OCI-LY7 (cell line): Measurements from ENCODE around the gene BRIP1. TPM values are rescaled to one million over a fixed set of nuclear protein-coding genes. Genes with fewer than 3 reads are reported as not detected.
"Not testable (repeated sequence)": the region's sequence is repeated elsewhere in the genome, so short reads cannot be mapped to it uniquely, and the experiment has no call there.

ENCODE experiments used
- BruUV-seq: library from RNA; stranded (reverse); fragments of 400-500 nt; replicated peaks from 2 replicates; lab custom pipeline; 2021; lab: Mats Ljungman, UMichigan
- CTCF ChIA-PET: fragments of 300-600 bp; sonication (Branson Sonifier 250); formaldehyde crosslinking; loops from one replicate; lab custom pipeline; 2022; ENCODE audit warnings: antibody characterized with exemption; ENCODE audit not compliant: unreplicated experiment; lab: Charles Lee
- POLR2A ChIA-PET: fragments of 300-600 bp; sonication (Branson Sonifier 250); formaldehyde crosslinking; loops from one replicate; lab custom pipeline; 2022; ENCODE audit warnings: antibody characterized with exemption; lab: Charles Lee
- DNase-seq: peaks from one replicate; pipeline ENCODE4 v3.0.0-alpha.2; 2015; ENCODE audit warnings: low spot score
- H2AFZ ChIP-seq: fragments of 200-600 bp; sonication (generic), shearing (Covaris generic); 2 replicates; pipeline ENCODE4 v1.6.1; 2014; ENCODE audit warnings: mild to moderate bottlenecking, antibody characterized with exemption, low read length, moderate library complexity
- H3K27ac ChIP-seq: fragments of 200-600 bp; sonication (generic); 2 replicates; pipeline ENCODE4 v1.5.1; 2014; ENCODE audit warnings: mixed run types, low read depth, mild to moderate bottlenecking, moderate library complexity, low read length, inconsistent platforms; ENCODE audit not compliant: poor library complexity, severe bottlenecking
- H3K36me3 ChIP-seq: fragments of 200-600 bp; sonication (generic); 2 replicates; pipeline ENCODE4 v1.6.1; 2014; ENCODE audit warnings: mild to moderate bottlenecking, antibody characterized with exemption, low read length, moderate library complexity, mixed read lengths; ENCODE audit not compliant: insufficient read depth
- H3K4me1 ChIP-seq: fragments of 200-600 bp; sonication (generic); 2 replicates; pipeline ENCODE4 v1.5.1; 2014; ENCODE audit warnings: mild to moderate bottlenecking, low read length; ENCODE audit not compliant: insufficient read depth, poor library complexity, severe bottlenecking
- H3K4me2 ChIP-seq: fragments of 200-600 bp; sonication (generic); 2 replicates; pipeline ENCODE4 v1.6.1; 2014; ENCODE audit warnings: mild to moderate bottlenecking, low read length
- H3K4me3 ChIP-seq: fragments of 200-600 bp; sonication (generic); 2 replicates; pipeline ENCODE4 v1.5.1; 2014; ENCODE audit warnings: mild to moderate bottlenecking, low read depth, low read length; ENCODE audit not compliant: poor library complexity, severe bottlenecking
- H3K79me2 ChIP-seq: fragments of 200-600 bp; sonication (generic); 2 replicates; pipeline ENCODE4 v1.6.1; 2016; ENCODE audit warnings: low read depth, mild to moderate bottlenecking, low read length, moderate library complexity, mixed read lengths; ENCODE audit not compliant: insufficient read depth
- H3K9me2 ChIP-seq: fragments of 200-600 bp; sonication (generic); 2 replicates; pipeline ENCODE4 v1.6.1; 2016; ENCODE audit warnings: mild to moderate bottlenecking, low read length, mixed read lengths; ENCODE audit not compliant: insufficient read depth
- H3K9me3 ChIP-seq: fragments of 200-600 bp; sonication (generic); 2 replicates; pipeline ENCODE4 v1.6.1; 2014; ENCODE audit warnings: mild to moderate bottlenecking, mixed run types, low read length, mixed read lengths
- H4K20me1 ChIP-seq: fragments of 200-600 bp; sonication (generic); 2 replicates; pipeline ENCODE4 v1.6.1; 2014; ENCODE audit warnings: mild to moderate bottlenecking, antibody characterized with exemption, low read length, moderate library complexity, mixed read lengths; ENCODE audit not compliant: insufficient read depth
- EZH2phosphoT487 ChIP-seq: fragments of 200-600 bp; sonication (generic); IDR thresholded peaks from 2 replicates; pipeline ENCODE4 v1.6.1; 2018; ENCODE audit warnings: low read depth, borderline replicate concordance, mild to moderate bottlenecking, mixed run types, antibody characterized with exemption, low read length, moderate library complexity, mixed read lengths
- intact Hi-C: fragments of 100-400 bp; cut with micrococcal nuclease; formaldehyde crosslinking; loops from one replicate; pipeline ENCODE4 v1.10.0; 2022; ENCODE audit not compliant: unreplicated experiment
- total RNA-seq, 2 experiments: library from RNA; depleted of rRNA in 1 of 2; stranded (reverse); fragments of >200 nt in 1 of 2; shearing (Covaris generic) in 1 of 2; gene quantifications; 2 replicates each; pipeline ENCODE4 v1.2.3, GENCODE V29; 2014 to 2022
- TF ChIP-seq, protein P1 (sequence below): fragments of 200-600 bp; sonication (generic); conservative IDR thresholded peaks from 2 replicates; pipeline ENCODE4 v1.5.1; 2014; ENCODE audit warnings: mild to moderate bottlenecking, antibody characterized with exemption, low read length, moderate library complexity, mixed read lengths

The BRIP1 gene
- total RNA-seq, 2 experiments from 2014 or later, result 32.5 to 33.8 TPM

DNA sequence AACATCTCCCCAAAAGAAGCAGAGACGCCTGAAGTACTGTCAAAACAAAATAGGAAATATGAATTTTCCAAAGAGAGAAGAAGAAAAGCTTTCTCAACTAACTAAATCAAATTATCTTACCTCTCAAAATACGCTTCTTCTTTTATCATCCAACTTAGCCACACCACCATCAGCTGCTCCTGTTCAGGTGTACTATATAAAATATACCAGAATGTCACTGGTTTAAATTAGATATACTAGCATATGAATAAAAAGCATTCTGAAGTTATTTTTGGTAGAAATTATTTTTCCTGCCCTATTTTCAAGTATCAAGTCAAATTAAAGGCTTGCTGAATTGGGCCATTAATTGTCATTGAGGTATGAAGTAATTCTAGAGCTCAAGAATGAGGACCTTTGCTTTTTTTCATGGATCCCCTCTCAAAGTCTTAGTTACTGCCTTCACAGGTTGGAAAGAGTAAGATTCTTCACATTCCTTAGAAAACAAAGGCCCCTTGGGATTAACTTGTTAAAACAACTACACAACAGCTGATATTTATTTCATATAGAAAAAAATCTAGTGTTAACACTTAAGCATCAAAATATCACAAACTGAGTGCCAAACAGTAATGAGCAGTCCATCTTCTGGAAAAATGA lies 34.3 kb upstream of the BRIP1 start:
- H3K4me2 ChIP-seq, result no peak overlapping the region
- H2AFZ ChIP-seq, result no peak overlapping the region
- no peaks in the 10 kb centered on the region for H4K20me1 ChIP-seq
- intact Hi-C loops, result no loop called here
- H3K9me3 ChIP-seq, result no peaks in the 10 kb centered on the region
- BruUV-seq, result no TSS peak
- H3K9me2 ChIP-seq, result no peaks in the 10 kb centered on the region
- H3K79me2 ChIP-seq, result no peaks in the 10 kb centered on the region
- H3K27ac ChIP-seq, result no peak overlapping the region
- H3K4me1 ChIP-seq, result no peaks in the 10 kb centered on the region
- peaks cover 71% of the 10 kb centered on the region for H3K36me3 ChIP-seq
- no peak for DNase-seq
- TF ChIP-seq EZH2phosphoT487, result no peak
- TF ChIP-seq, protein P1, sequence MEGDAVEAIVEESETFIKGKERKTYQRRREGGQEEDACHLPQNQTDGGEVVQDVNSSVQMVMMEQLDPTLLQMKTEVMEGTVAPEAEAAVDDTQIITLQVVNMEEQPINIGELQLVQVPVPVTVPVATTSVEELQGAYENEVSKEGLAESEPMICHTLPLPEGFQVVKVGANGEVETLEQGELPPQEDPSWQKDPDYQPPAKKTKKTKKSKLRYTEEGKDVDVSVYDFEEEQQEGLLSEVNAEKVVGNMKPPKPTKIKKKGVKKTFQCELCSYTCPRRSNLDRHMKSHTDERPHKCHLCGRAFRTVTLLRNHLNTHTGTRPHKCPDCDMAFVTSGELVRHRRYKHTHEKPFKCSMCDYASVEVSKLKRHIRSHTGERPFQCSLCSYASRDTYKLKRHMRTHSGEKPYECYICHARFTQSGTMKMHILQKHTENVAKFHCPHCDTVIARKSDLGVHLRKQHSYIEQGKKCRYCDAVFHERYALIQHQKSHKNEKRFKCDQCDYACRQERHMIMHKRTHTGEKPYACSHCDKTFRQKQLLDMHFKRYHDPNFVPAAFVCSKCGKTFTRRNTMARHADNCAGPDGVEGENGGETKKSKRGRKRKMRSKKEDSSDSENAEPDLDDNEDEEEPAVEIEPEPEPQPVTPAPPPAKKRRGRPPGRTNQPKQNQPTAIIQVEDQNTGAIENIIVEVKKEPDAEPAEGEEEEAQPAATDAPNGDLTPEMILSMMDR, result no peak
- ChIA-PET POLR2A (interaction anchor here (0.6 to 0.9 kb wide), 2 partner anchors 11 to 1721 kb away, joined by 3 read pairs; no protein-coding TSS in a partner anchor), CTCF (no interaction called here)
- no peak overlapping the region for H3K4me3 ChIP-seq

DNA sequence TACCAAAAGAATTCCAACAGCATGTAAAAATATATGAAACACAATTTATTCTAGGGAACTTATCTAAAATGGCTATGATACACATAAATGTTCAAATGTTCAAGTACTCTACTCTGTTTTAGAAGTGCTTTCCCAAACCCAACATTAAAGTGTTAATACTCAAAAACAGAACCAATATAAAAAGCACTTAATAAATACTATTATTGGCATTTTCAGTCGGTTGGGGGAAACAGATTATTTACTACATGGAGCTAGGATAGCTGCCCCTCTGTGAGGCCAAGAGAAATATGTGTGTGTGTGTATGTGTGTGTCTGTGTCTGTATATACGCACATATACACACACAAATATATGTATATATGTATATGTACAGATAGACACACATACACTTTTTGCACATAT lies 32.1 kb upstream of the BRIP1 start:
- no peaks in the 10 kb centered on the region for H3K9me3 ChIP-seq
- H2AFZ ChIP-seq, result no peak overlapping the region
- no peaks in the 10 kb centered on the region for H3K79me2 ChIP-seq
- ChIA-PET POLR2A (no interaction called here), CTCF (no interaction called here)
- H3K4me1 ChIP-seq, result no peaks in the 10 kb centered on the region
- no peak for DNase-seq
- H4K20me1 ChIP-seq, result no peaks in the 10 kb centered on the region
- intact Hi-C loops, result no loop called here
- no peaks in the 10 kb centered on the region for H3K9me2 ChIP-seq
- peaks cover 68% of the 10 kb centered on the region for H3K36me3 ChIP-seq
- H3K4me2 ChIP-seq, result no peak overlapping the region
- TF ChIP-seq, protein P1, result no peak
- no peak for TF ChIP-seq EZH2phosphoT487
- H3K27ac ChIP-seq, result no peak overlapping the region
- BruUV-seq, result no TSS peak
- H3K4me3 ChIP-seq, result no peak overlapping the region

DNA sequence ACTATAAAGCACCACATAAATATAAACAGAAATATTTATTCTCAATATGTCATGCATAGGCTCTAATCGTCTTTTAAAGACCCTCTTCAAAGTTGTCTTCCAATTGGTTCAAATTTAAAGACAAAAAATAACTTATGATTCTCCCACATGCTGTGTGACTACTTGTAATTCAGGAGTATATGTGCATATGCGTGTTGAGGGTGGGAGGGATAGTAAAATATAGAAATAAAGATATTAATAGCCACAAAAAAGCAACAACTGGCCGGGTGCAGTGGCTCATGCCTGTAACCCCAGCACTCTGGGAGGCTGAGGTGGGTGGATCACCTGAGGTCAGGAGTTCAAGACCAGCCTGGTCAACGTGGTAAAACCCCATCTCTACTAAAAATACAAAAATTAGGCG lies 31.0 kb upstream of the BRIP1 start:
- intact Hi-C loops, H3K4me3 ChIP-seq, H3K4me2 ChIP-seq, CTCF ChIA-PET, H4K20me1 ChIP-seq, H3K4me1 ChIP-seq, H3K27ac ChIP-seq, DNase-seq, POLR2A ChIA-PET, H2AFZ ChIP-seq, H3K9me2 ChIP-seq, BruUV-seq, H3K9me3 ChIP-seq, H3K79me2 ChIP-seq: not testable (repeated sequence)
- peaks cover 68% of the 10 kb centered on the region for H3K36me3 ChIP-seq

DNA sequence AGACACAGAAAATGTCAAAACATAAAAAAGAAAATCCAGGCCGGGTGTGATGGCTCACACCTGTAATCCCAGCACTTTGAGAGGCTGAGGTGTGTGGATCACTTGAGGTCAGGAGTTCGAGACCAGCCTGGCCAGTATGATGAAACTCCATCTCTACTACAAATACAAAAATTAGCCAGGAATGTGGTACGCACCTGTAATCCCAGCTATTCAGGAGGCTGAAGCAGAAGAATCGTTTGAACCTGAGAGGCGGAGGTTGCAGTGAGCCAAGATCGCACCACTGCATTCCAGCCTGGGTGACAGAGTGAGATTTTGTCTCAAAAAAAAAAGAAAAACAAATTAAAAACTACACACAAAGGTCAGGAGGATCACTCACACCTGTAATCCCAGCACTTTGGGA lies 24.4 kb upstream of the BRIP1 start:
- H3K4me1 ChIP-seq, H4K20me1 ChIP-seq, DNase-seq, intact Hi-C loops, H3K9me3 ChIP-seq, H2AFZ ChIP-seq, H3K79me2 ChIP-seq, BruUV-seq, H3K4me3 ChIP-seq, CTCF ChIA-PET, H3K9me2 ChIP-seq, H3K4me2 ChIP-seq, H3K27ac ChIP-seq, POLR2A ChIA-PET: not testable (repeated sequence)
- H3K36me3 ChIP-seq, result peaks cover 66% of the 10 kb centered on the region

DNA sequence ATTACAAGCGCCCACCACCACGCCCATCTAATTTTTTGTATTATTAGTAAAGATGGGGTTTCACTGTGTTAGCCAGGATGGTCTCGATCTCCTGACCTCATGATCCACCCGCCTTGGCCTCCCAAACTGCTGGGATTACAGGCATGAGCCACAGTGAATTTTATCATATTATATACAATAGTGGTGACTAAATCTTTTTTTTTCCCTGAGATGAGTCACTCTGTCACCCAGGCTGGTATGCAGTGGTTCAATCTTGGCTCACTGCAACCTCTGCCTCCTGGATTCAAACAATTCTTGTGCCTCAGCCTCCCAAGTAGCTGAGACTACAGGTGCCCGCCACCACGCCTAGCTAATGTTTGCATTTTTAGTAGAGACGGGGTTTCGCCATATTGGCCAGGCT lies 22.5 kb upstream of the BRIP1 start:
- intact Hi-C loops, H4K20me1 ChIP-seq, H2AFZ ChIP-seq, H3K4me2 ChIP-seq, POLR2A ChIA-PET, BruUV-seq, H3K27ac ChIP-seq, DNase-seq, H3K9me3 ChIP-seq, H3K4me3 ChIP-seq, H3K79me2 ChIP-seq, H3K4me1 ChIP-seq, H3K9me2 ChIP-seq, CTCF ChIA-PET: not testable (repeated sequence)
- peaks cover 66% of the 10 kb centered on the region for H3K36me3 ChIP-seq
